ENCODE measurements around the gene FOXA1.

GRCh38 chr14:37580146-37580545 is 14.9 kb downstream of the FOXA1 start:
- TF ChIP-seq CTCF (IDR thresholded peaks at IDR 0.05), result no peak
- TF ChIP-seq POLR2A (IDR thresholded peaks at IDR 0.05), result no peak
